Neural cell (in vitro differentiated cells): ENCODE measurements around the gene NRCAM.

ENCODE experiments used
- EP300 ChIP-seq: fragments of 450-650 bp; conservative IDR thresholded peaks from 2 replicates; pipeline ENCODE4 v1.6.1; 2014; ENCODE audit warnings: antibody characterized with exemption, mild to moderate bottlenecking, moderate library complexity; ENCODE audit not compliant: poor library complexity, severe bottlenecking
- EZH2 ChIP-seq: fragments of 200-600, 300-800 bp; shearing (Covaris generic), sonication (generic); IDR thresholded peaks from 2 replicates; pipeline ENCODE4 v1.6.1; 2014; ENCODE audit warnings: antibody characterized with exemption, low read length, borderline replicate concordance, mild to moderate bottlenecking; ENCODE audit not compliant: insufficient read depth, poor library complexity, severe bottlenecking
- TF ChIP-seq, protein P1 (sequence below): fragments of 450-650 bp; IDR thresholded peaks from 2 replicates; pipeline ENCODE4 v1.5.1; 2014; ENCODE audit warnings: antibody characterized with exemption, mild to moderate bottlenecking, moderate library complexity; ENCODE audit not compliant: poor library complexity, severe bottlenecking
- TF ChIP-seq, protein P2 (sequence below): IDR thresholded peaks from 2 replicates; pipeline ENCODE4 v1.6.1; 2012; ENCODE audit warnings: borderline replicate concordance

DNA sequence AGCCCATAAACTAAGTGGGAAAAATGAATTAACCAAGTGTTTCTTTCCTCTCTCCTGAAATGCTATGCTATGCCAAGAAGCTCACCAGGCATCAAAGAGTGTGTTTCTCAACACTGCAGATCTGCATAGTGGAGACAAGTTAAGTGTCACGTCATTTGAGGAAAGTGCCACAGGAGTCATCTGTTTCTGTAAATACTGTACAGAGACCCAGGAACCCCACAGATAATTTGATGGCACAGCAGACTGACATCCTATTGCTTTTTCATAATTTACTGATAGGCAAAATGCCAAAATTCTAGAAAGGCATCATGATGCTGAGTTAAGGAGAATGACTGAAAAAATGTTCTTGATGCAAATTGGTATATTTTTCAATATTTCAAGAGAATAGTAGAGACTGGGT lies 124.3 kb downstream of the NRCAM start:
- no peak for TF ChIP-seq EZH2
- TF ChIP-seq, protein P1, sequence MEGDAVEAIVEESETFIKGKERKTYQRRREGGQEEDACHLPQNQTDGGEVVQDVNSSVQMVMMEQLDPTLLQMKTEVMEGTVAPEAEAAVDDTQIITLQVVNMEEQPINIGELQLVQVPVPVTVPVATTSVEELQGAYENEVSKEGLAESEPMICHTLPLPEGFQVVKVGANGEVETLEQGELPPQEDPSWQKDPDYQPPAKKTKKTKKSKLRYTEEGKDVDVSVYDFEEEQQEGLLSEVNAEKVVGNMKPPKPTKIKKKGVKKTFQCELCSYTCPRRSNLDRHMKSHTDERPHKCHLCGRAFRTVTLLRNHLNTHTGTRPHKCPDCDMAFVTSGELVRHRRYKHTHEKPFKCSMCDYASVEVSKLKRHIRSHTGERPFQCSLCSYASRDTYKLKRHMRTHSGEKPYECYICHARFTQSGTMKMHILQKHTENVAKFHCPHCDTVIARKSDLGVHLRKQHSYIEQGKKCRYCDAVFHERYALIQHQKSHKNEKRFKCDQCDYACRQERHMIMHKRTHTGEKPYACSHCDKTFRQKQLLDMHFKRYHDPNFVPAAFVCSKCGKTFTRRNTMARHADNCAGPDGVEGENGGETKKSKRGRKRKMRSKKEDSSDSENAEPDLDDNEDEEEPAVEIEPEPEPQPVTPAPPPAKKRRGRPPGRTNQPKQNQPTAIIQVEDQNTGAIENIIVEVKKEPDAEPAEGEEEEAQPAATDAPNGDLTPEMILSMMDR, result no peak
- TF ChIP-seq, protein P2, sequence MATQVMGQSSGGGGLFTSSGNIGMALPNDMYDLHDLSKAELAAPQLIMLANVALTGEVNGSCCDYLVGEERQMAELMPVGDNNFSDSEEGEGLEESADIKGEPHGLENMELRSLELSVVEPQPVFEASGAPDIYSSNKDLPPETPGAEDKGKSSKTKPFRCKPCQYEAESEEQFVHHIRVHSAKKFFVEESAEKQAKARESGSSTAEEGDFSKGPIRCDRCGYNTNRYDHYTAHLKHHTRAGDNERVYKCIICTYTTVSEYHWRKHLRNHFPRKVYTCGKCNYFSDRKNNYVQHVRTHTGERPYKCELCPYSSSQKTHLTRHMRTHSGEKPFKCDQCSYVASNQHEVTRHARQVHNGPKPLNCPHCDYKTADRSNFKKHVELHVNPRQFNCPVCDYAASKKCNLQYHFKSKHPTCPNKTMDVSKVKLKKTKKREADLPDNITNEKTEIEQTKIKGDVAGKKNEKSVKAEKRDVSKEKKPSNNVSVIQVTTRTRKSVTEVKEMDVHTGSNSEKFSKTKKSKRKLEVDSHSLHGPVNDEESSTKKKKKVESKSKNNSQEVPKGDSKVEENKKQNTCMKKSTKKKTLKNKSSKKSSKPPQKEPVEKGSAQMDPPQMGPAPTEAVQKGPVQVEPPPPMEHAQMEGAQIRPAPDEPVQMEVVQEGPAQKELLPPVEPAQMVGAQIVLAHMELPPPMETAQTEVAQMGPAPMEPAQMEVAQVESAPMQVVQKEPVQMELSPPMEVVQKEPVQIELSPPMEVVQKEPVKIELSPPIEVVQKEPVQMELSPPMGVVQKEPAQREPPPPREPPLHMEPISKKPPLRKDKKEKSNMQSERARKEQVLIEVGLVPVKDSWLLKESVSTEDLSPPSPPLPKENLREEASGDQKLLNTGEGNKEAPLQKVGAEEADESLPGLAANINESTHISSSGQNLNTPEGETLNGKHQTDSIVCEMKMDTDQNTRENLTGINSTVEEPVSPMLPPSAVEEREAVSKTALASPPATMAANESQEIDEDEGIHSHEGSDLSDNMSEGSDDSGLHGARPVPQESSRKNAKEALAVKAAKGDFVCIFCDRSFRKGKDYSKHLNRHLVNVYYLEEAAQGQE, result no peak
- TF ChIP-seq EP300, result peak; percentile 79
